GM18907 (cell line): ENCODE measurements around the gene NUDT9.

Experiments used
- ATAC-seq: cut with Tn5 transposase; IDR thresholded peaks from one replicate; pipeline ENCODE4 v1.9.1; 2021; ENCODE audit warnings: mild to moderate bottlenecking, moderate library complexity; ENCODE audit not compliant: unreplicated experiment

NUDT9 gene

GRCh38 chr4:87505862-87506261 lies 83.5 kb downstream of the NUDT9 start:
- no peak for ATAC-seq

GRCh38 chr4:87506974-87507701 lies 84.8 kb downstream of the NUDT9 start:
- no peak for ATAC-seq
